Right lobe of liver (tissue), 4 donors: ENCODE results near the gene SLF2.

Source experiments
- POLR2A ChIP-seq: fragments of 450-650 bp; IDR thresholded peaks from one replicate; pipeline ENCODE4 v1.6.1; 2017; ENCODE audit warnings: antibody characterized with exemption, mild to moderate bottlenecking
- TF ChIP-seq, protein P1 (sequence below), 4 donors: fragments of 200-600 bp in 3 of 4; fragments of 450-650 bp in 1 of 4; IDR thresholded peaks; one replicate each; pipeline versions ENCODE4 v1.5.1 to v1.8.0; 2016 to 2022; ENCODE audit warnings: antibody characterized with exemption in 4 of 4, mild to moderate bottlenecking in 2 of 4
- donor health status: DM: no; HTN: no; CAD: no.
- donor health status: DM: no; HTN: no; CAD: no.
- donor health status: DM: no; HTN: yes; CAD: no.

- TF ChIP-seq, protein P1, sequence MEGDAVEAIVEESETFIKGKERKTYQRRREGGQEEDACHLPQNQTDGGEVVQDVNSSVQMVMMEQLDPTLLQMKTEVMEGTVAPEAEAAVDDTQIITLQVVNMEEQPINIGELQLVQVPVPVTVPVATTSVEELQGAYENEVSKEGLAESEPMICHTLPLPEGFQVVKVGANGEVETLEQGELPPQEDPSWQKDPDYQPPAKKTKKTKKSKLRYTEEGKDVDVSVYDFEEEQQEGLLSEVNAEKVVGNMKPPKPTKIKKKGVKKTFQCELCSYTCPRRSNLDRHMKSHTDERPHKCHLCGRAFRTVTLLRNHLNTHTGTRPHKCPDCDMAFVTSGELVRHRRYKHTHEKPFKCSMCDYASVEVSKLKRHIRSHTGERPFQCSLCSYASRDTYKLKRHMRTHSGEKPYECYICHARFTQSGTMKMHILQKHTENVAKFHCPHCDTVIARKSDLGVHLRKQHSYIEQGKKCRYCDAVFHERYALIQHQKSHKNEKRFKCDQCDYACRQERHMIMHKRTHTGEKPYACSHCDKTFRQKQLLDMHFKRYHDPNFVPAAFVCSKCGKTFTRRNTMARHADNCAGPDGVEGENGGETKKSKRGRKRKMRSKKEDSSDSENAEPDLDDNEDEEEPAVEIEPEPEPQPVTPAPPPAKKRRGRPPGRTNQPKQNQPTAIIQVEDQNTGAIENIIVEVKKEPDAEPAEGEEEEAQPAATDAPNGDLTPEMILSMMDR (IDR thresholded peaks at IDR 0.05) = no peak
- no peak for TF ChIP-seq POLR2A
Measured at GRCh38 chr10:100989088-100989487, 76.3 kb downstream of the SLF2 start.
